HG02623 (cell line): ENCODE results near the gene ATRNL1.
"Not testable (repeated sequence)": the region's sequence is repeated elsewhere in the genome, so short reads cannot be mapped to it uniquely, and the experiment has no call there.

ENCODE experiments used
- ATAC-seq: cut with Tn5 transposase; IDR thresholded peaks from one replicate; pipeline ENCODE4 v1.9.1; 2021; ENCODE audit warnings: moderate library complexity; ENCODE audit not compliant: unreplicated experiment

ATRNL1 gene

GRCh38 chr10:115827231-115828009, 734.3 kb downstream of the ATRNL1 start:
- ATAC-seq, result no peak

GRCh38 chr10:115828182-115828581, 735.0 kb downstream of the ATRNL1 start:
- not testable (repeated sequence) for ATAC-seq

GRCh38 chr10:115829521-115830205, 736.5 kb downstream of the ATRNL1 start:
- ATAC-seq, result no peak

GRCh38 chr10:115830265-115830970, 737.3 kb downstream of the ATRNL1 start:
- ATAC-seq, result no peak

- ATAC-seq, result no peak
These were observed 737.9 kb downstream of the ATRNL1 start for GRCh38 chr10:115831016-115831415.

GRCh38 chr10:115833119-115833518, 740.0 kb downstream of the ATRNL1 start:
- ATAC-seq, result no peak

- no peak for ATAC-seq
These were observed 751.4 kb downstream of the ATRNL1 start for GRCh38 chr10:115844591-115844990.

- no peak for ATAC-seq
These were observed 752.8 kb downstream of the ATRNL1 start for GRCh38 chr10:115845921-115846320.

- ATAC-seq, result no peak
These were observed 753.4 kb downstream of the ATRNL1 start for GRCh38 chr10:115846528-115846927.

- ATAC-seq, result no peak
These were observed 756.0 kb downstream of the ATRNL1 start for GRCh38 chr10:115849197-115849596.

- no peak for ATAC-seq
These were observed 757.5 kb downstream of the ATRNL1 start for GRCh38 chr10:115850666-115851065.

- no peak for ATAC-seq
These were observed 758.5 kb downstream of the ATRNL1 start for GRCh38 chr10:115851695-115852094.

- no peak for ATAC-seq
These were observed 761.7 kb downstream of the ATRNL1 start for GRCh38 chr10:115854740-115855435.

- no peak for ATAC-seq
These were observed 763.4 kb downstream of the ATRNL1 start for GRCh38 chr10:115856580-115856979.

GRCh38 chr10:115857856-115858255, 764.7 kb downstream of the ATRNL1 start:
- ATAC-seq, result no peak

- ATAC-seq, result no peak
These were observed 767.3 kb downstream of the ATRNL1 start for GRCh38 chr10:115860182-115861107.

- no peak for ATAC-seq
These were observed 768.3 kb downstream of the ATRNL1 start for GRCh38 chr10:115861455-115861854.

- no peak for ATAC-seq
These were observed 768.7 kb downstream of the ATRNL1 start for GRCh38 chr10:115861864-115862263.

GRCh38 chr10:115866174-115866573, 773.0 kb downstream of the ATRNL1 start:
- no peak for ATAC-seq

- no peak for ATAC-seq
These were observed 773.5 kb downstream of the ATRNL1 start for GRCh38 chr10:115866691-115867090.
